Measurements from ENCODE around the gene GRB2.

Gene GRB2

DNA sequence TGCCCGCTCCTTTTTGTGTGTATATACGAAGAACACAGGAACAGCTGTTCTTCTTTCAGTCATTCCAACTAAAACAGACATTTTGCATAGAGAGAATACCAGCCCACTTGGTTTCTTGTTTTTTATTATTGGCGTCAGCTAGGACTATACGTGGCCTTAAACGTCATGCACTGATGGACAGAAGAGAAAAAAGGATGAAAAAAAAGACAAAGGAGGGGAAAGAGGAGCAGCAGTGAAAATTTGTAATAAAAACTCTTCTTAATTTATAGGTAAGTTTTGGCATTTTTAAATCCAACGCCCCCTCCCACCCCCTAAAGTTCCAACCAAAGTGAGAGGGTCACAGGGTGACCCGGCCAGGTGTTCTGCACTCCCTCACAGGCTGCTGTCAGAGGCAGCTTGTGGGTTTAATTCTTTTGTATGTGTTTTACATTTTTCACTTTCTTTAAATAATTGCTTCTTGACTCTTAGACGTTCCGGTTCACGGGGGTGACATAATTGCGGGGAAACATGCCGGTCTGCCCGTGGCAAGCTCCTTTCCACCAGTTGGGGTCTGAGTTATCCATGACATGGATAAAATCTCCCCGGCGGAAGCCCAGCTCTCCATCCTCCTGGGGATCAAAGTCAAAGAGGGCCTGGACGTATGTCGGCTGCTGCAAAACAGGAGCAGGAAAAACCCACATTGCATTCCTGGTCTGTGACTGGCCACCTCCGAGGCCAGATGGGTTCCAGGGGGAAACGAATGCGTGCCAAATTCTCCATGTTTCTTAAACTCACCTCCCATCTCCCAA lies 85.4 kb downstream of the GRB2 start:
- CTCF ChIA-PET, result interaction anchor here (0.5 to 1.6 kb wide), 2 partner anchors 17 to 92 kb away, joined by 3 to 5 read pairs; no protein-coding TSS in a partner anchor
- no peak for TF ChIP-seq SP1 (IDR thresholded peaks at IDR 0.05)
- TF ChIP-seq LEF1 (IDR thresholded peaks at IDR 0.05; ENCODE audit: borderline replicate concordance), result no peak
- no peak for TF ChIP-seq HDGF (IDR thresholded peaks at IDR 0.05; ENCODE audit: borderline replicate concordance)
- TF ChIP-seq ELF4 (IDR thresholded peaks at IDR 0.05), result no peak
- no peak for TF ChIP-seq FOXK2 (IDR thresholded peaks at IDR 0.05)
- no peak for TF ChIP-seq SUZ12 (IDR thresholded peaks at IDR 0.05)
- no peak for TF ChIP-seq NFRKB (IDR thresholded peaks at IDR 0.05)
- TF ChIP-seq, protein P1, sequence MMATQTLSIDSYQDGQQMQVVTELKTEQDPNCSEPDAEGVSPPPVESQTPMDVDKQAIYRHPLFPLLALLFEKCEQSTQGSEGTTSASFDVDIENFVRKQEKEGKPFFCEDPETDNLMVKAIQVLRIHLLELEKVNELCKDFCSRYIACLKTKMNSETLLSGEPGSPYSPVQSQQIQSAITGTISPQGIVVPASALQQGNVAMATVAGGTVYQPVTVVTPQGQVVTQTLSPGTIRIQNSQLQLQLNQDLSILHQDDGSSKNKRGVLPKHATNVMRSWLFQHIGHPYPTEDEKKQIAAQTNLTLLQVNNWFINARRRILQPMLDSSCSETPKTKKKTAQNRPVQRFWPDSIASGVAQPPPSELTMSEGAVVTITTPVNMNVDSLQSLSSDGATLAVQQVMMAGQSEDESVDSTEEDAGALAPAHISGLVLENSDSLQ (IDR thresholded peaks at IDR 0.05), result no peak
- no peak for TF ChIP-seq ARNT (IDR thresholded peaks at IDR 0.05)
- no peak for TF ChIP-seq FOXM1 (IDR thresholded peaks at IDR 0.05; ENCODE audit: borderline replicate concordance)
- no peak for TF ChIP-seq L3MBTL2 (conservative IDR thresholded peaks at IDR 0.05)
- TF ChIP-seq TARDBP (IDR thresholded peaks at IDR 0.05), result no peak
- no peak for TF ChIP-seq ZNF384 (IDR thresholded peaks at IDR 0.05)
- TF ChIP-seq CTBP1 (IDR thresholded peaks at IDR 0.05; ENCODE audit: borderline replicate concordance), result no peak
- no peak for TF ChIP-seq FOXA1 (IDR thresholded peaks at IDR 0.05)
- TF ChIP-seq BHLHE40 (IDR thresholded peaks at IDR 0.05; ENCODE audit: borderline replicate concordance), result no peak
- no peak for DNase-seq (ENCODE audit: extremely low spot score)
- POLR2A ChIA-PET, result interaction anchor here (1.3 kb wide), 1 partner anchor 73 kb away, joined by 4 read pairs; no protein-coding TSS in a partner anchor

DNA sequence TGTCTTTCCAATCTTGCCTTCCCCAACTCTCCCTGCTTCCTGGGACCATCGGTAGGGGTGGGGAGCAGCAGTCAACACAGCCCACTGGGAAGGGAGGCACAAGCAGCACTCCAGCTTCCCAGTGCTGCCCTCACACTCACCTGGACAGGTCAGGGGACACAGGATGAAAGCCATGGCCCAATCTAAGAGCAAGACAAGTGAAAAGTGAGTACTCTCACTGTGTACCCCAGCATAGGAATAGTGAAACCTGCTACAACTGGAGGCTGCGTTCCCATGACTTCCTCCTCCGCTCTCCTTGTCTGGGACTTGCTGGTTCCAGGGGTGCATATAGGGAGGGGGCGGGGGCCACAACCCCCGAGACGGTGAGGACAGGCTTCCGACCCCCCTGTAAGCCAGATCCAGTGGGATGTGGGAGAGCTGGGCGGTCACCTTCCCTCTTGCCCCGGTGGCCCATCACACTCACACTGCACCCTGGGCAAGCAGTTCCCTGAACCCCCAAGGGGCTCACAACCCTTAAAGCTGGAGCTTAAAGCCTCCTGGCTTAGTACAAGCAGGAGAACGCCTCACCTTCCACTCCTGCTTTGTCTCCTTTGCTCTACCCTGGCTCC lies 86.8 kb downstream of the GRB2 start:
- TF ChIP-seq TARDBP (IDR thresholded peaks at IDR 0.05), result no peak
- no peak for TF ChIP-seq ZNF384 (IDR thresholded peaks at IDR 0.05)
- no peak for TF ChIP-seq FOXK2 (IDR thresholded peaks at IDR 0.05)
- no peak for TF ChIP-seq BHLHE40 (IDR thresholded peaks at IDR 0.05; ENCODE audit: borderline replicate concordance)
- TF ChIP-seq SUZ12 (IDR thresholded peaks at IDR 0.05), result no peak
- no peak for TF ChIP-seq FOXM1 (IDR thresholded peaks at IDR 0.05; ENCODE audit: borderline replicate concordance)
- TF ChIP-seq L3MBTL2 (conservative IDR thresholded peaks at IDR 0.05), result no peak
- TF ChIP-seq NFRKB (IDR thresholded peaks at IDR 0.05), result no peak
- no peak for TF ChIP-seq HDGF (IDR thresholded peaks at IDR 0.05; ENCODE audit: borderline replicate concordance)
- no peak for TF ChIP-seq ELF4 (IDR thresholded peaks at IDR 0.05)
- no peak for TF ChIP-seq ARNT (IDR thresholded peaks at IDR 0.05)
- POLR2A ChIA-PET, result no interaction called here
- CTCF ChIA-PET, result no interaction called here
- no peak for DNase-seq (ENCODE audit: extremely low spot score)

DNA sequence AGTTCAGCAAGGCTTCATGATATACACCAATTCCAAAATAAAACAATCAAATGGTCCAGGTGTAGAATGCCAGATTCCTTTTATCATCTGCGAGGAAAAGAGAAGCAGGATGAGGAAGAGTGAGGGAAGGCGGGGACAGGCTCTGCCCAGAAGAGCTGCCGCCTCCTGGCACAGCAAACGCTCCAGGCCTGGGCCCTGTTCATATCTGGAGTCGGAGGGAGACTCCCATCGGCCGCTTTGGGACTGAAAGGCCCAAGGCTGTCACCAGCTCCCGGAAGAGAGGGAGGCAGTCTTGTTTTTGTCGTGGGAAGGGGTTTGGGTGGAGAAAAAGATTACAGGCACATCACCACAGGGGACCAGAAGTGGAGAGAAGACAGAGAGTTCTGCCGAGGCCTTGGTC lies 87.3 kb downstream of the GRB2 start:
- ChIA-PET CTCF (interaction anchor here (0.6 kb wide), 1 partner anchor 76 kb away, joined by 3 read pairs; no protein-coding TSS in a partner anchor), POLR2A (interaction anchor here (2.1 kb wide), 1 partner anchor 29 kb away, joined by 6 read pairs; the partner anchor contains the start of gene SLC25A19)
- TF ChIP-seq L3MBTL2 (conservative IDR thresholded peaks at IDR 0.05), result no peak
- TF ChIP-seq CTBP1 (IDR thresholded peaks at IDR 0.05; ENCODE audit: borderline replicate concordance), result no peak
- TF ChIP-seq TARDBP (IDR thresholded peaks at IDR 0.05), result no peak
- TF ChIP-seq NFRKB (IDR thresholded peaks at IDR 0.05), result no peak
- TF ChIP-seq ARNT (IDR thresholded peaks at IDR 0.05), result no peak
- TF ChIP-seq FOXM1 (IDR thresholded peaks at IDR 0.05; ENCODE audit: borderline replicate concordance), result no peak
- TF ChIP-seq FOXA1 (IDR thresholded peaks at IDR 0.05), result no peak
- no peak for TF ChIP-seq FOXK2 (IDR thresholded peaks at IDR 0.05)
- no peak for TF ChIP-seq SUZ12 (IDR thresholded peaks at IDR 0.05)
- no peak for TF ChIP-seq ZNF384 (IDR thresholded peaks at IDR 0.05)
- TF ChIP-seq BHLHE40 (IDR thresholded peaks at IDR 0.05; ENCODE audit: borderline replicate concordance), result no peak
- TF ChIP-seq LEF1 (IDR thresholded peaks at IDR 0.05; ENCODE audit: borderline replicate concordance), result no peak

DNA sequence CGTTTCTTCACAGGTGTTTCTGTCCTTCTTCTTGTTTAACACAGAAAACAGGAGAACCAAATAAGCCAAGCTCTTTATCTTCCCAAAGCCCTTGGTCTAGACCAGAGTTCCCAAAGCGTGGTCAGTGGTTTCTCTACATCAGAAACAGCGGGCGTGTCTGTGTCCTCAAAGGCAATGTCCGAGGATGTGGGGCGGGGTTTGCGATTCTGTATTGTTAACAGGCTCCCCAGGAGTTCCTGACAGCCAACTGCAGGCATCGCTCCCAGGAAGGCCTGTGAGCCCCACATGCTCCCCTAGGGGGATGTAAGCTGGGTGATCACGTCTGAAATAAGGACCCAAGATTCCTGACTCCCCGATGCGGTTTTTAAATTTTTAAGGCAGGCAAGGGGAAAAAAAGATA lies 87.8 kb downstream of the GRB2 start:
- DNase-seq (ENCODE audit: extremely low spot score), result no peak
- POLR2A ChIA-PET, result interaction anchor here (2.1 to 2.3 kb wide), 2 partner anchors 28 to 47 kb away, joined by 6 to 11 read pairs; partner anchors contain the start of genes MIF4GD and SLC25A19
- CTCF ChIA-PET, result interaction anchor here (0.6 kb wide), 1 partner anchor 76 kb away, joined by 3 read pairs; no protein-coding TSS in a partner anchor
- TF ChIP-seq ZNF384 (IDR thresholded peaks at IDR 0.05) (no peak), CTBP1 (IDR thresholded peaks at IDR 0.05; ENCODE audit: borderline replicate concordance) (no peak), SP1 (IDR thresholded peaks at IDR 0.05) (no peak), HDGF (IDR thresholded peaks at IDR 0.05; ENCODE audit: borderline replicate concordance) (no peak), NFRKB (IDR thresholded peaks at IDR 0.05) (no peak), ELF4 (IDR thresholded peaks at IDR 0.05) (no peak), BHLHE40 (IDR thresholded peaks at IDR 0.05; ENCODE audit: borderline replicate concordance) (no peak), TARDBP (IDR thresholded peaks at IDR 0.05) (no peak), L3MBTL2 (conservative IDR thresholded peaks at IDR 0.05) (no peak), ARNT (IDR thresholded peaks at IDR 0.05) (no peak), LEF1 (IDR thresholded peaks at IDR 0.05; ENCODE audit: borderline replicate concordance) (no peak), FOXA1 (IDR thresholded peaks at IDR 0.05) (no peak), FOXM1 (IDR thresholded peaks at IDR 0.05; ENCODE audit: borderline replicate concordance) (no peak), FOXK2 (IDR thresholded peaks at IDR 0.05) (no peak), SUZ12 (IDR thresholded peaks at IDR 0.05) (no peak)
- TF ChIP-seq, protein P1 (IDR thresholded peaks at IDR 0.05), result no peak

More for the DNA sequence above, 87.3 kb downstream of the GRB2 start:
- no peak for DNase-seq (ENCODE audit: extremely low spot score)

DNA sequence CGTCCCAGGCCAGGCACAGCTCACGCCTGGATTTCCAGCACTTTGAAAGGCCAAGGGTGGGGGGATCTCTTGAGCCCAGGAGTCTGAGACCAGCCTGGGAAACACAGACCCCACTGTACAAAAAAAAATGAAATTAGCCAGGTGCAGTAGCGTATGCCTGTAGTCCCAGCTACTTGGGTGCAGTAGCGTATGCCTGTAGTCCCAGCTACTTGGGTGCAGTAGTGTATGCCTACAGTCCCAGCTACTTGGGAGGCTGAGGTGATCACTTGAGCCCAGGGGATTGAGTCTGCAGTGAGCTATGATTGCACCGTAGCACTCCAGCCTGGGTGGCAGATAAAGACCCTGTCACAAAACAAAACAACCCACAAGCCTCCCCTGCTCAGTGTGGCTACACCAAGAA lies 89.2 kb downstream of the GRB2 start:
- CTCF ChIA-PET, result interaction anchor here (0.7 to 2.1 kb wide), 3 partner anchors 21 to 45 kb away, joined by 3 to 7 read pairs (median 4); partner anchors contain the start of genes MIF4GD and SLC25A19
- POLR2A ChIA-PET, result interaction anchor here (0.7 to 2.3 kb wide), 4 partner anchors 27 to 89 kb away, joined by 3 to 11 read pairs (median 5); partner anchors contain the start of genes GRB2, MIF4GD and SLC25A19
- no peak for TF ChIP-seq CTBP1 (IDR thresholded peaks at IDR 0.05; ENCODE audit: borderline replicate concordance)
- no peak for TF ChIP-seq ZNF384 (IDR thresholded peaks at IDR 0.05)
- no peak for TF ChIP-seq FOXK2 (IDR thresholded peaks at IDR 0.05)
- TF ChIP-seq SP1 (IDR thresholded peaks at IDR 0.05), result no peak
- TF ChIP-seq ARNT (IDR thresholded peaks at IDR 0.05), result no peak
- no peak for TF ChIP-seq FOXA1 (IDR thresholded peaks at IDR 0.05)
- no peak for TF ChIP-seq TARDBP (IDR thresholded peaks at IDR 0.05)
- no peak for TF ChIP-seq FOXM1 (IDR thresholded peaks at IDR 0.05; ENCODE audit: borderline replicate concordance)
- no peak for TF ChIP-seq ELF4 (IDR thresholded peaks at IDR 0.05)
- no peak for DNase-seq (ENCODE audit: extremely low spot score)
